OCI-LY7 (cell line): ENCODE results near the gene PPP1R37. TPM values are rescaled to one million over a fixed set of nuclear protein-coding genes. Genes with fewer than 3 reads are reported as not detected.

ENCODE experiments used
- BruUV-seq: library from RNA; stranded (reverse); fragments of 400-500 nt; replicated peaks from 2 replicates; lab custom pipeline; 2021; lab: Mats Ljungman, UMichigan
- CTCF ChIA-PET: fragments of 300-600 bp; sonication (Branson Sonifier 250); formaldehyde crosslinking; loops from one replicate; lab custom pipeline; 2022; ENCODE audit warnings: antibody characterized with exemption; ENCODE audit not compliant: unreplicated experiment; lab: Charles Lee
- POLR2A ChIA-PET: fragments of 300-600 bp; sonication (Branson Sonifier 250); formaldehyde crosslinking; loops from one replicate; lab custom pipeline; 2022; ENCODE audit warnings: antibody characterized with exemption; lab: Charles Lee
- DNase-seq: peaks from one replicate; pipeline ENCODE4 v3.0.0-alpha.2; 2015; ENCODE audit warnings: low spot score
- H2AFZ ChIP-seq: fragments of 200-600 bp; sonication (generic), shearing (Covaris generic); 2 replicates; pipeline ENCODE4 v1.6.1; 2014; ENCODE audit warnings: mild to moderate bottlenecking, antibody characterized with exemption, low read length, moderate library complexity
- H3K27ac ChIP-seq: fragments of 200-600 bp; sonication (generic); 2 replicates; pipeline ENCODE4 v1.5.1; 2014; ENCODE audit warnings: mixed run types, low read depth, mild to moderate bottlenecking, moderate library complexity, low read length, inconsistent platforms; ENCODE audit not compliant: poor library complexity, severe bottlenecking
- H3K36me3 ChIP-seq: fragments of 200-600 bp; sonication (generic); 2 replicates; pipeline ENCODE4 v1.6.1; 2014; ENCODE audit warnings: mild to moderate bottlenecking, antibody characterized with exemption, low read length, moderate library complexity, mixed read lengths; ENCODE audit not compliant: insufficient read depth
- H3K4me1 ChIP-seq: fragments of 200-600 bp; sonication (generic); 2 replicates; pipeline ENCODE4 v1.5.1; 2014; ENCODE audit warnings: mild to moderate bottlenecking, low read length; ENCODE audit not compliant: insufficient read depth, poor library complexity, severe bottlenecking
- H3K4me2 ChIP-seq: fragments of 200-600 bp; sonication (generic); 2 replicates; pipeline ENCODE4 v1.6.1; 2014; ENCODE audit warnings: mild to moderate bottlenecking, low read length
- H3K4me3 ChIP-seq: fragments of 200-600 bp; sonication (generic); 2 replicates; pipeline ENCODE4 v1.5.1; 2014; ENCODE audit warnings: mild to moderate bottlenecking, low read depth, low read length; ENCODE audit not compliant: poor library complexity, severe bottlenecking
- H3K79me2 ChIP-seq: fragments of 200-600 bp; sonication (generic); 2 replicates; pipeline ENCODE4 v1.6.1; 2016; ENCODE audit warnings: low read depth, mild to moderate bottlenecking, low read length, moderate library complexity, mixed read lengths; ENCODE audit not compliant: insufficient read depth
- H3K9me2 ChIP-seq: fragments of 200-600 bp; sonication (generic); 2 replicates; pipeline ENCODE4 v1.6.1; 2016; ENCODE audit warnings: mild to moderate bottlenecking, low read length, mixed read lengths; ENCODE audit not compliant: insufficient read depth
- H3K9me3 ChIP-seq: fragments of 200-600 bp; sonication (generic); 2 replicates; pipeline ENCODE4 v1.6.1; 2014; ENCODE audit warnings: mild to moderate bottlenecking, mixed run types, low read length, mixed read lengths
- H4K20me1 ChIP-seq: fragments of 200-600 bp; sonication (generic); 2 replicates; pipeline ENCODE4 v1.6.1; 2014; ENCODE audit warnings: mild to moderate bottlenecking, antibody characterized with exemption, low read length, moderate library complexity, mixed read lengths; ENCODE audit not compliant: insufficient read depth
- EZH2phosphoT487 ChIP-seq: fragments of 200-600 bp; sonication (generic); IDR thresholded peaks from 2 replicates; pipeline ENCODE4 v1.6.1; 2018; ENCODE audit warnings: low read depth, borderline replicate concordance, mild to moderate bottlenecking, mixed run types, antibody characterized with exemption, low read length, moderate library complexity, mixed read lengths
- intact Hi-C: fragments of 100-400 bp; cut with micrococcal nuclease; formaldehyde crosslinking; loops from one replicate; pipeline ENCODE4 v1.10.0; 2022; ENCODE audit not compliant: unreplicated experiment
- total RNA-seq, 2 experiments: library from RNA; depleted of rRNA in 1 of 2; stranded (reverse); fragments of >200 nt in 1 of 2; shearing (Covaris generic) in 1 of 2; gene quantifications; 2 replicates each; pipeline ENCODE4 v1.2.3, GENCODE V29; 2014 to 2022
- TF ChIP-seq, protein P1 (sequence below): fragments of 200-600 bp; sonication (generic); conservative IDR thresholded peaks from 2 replicates; pipeline ENCODE4 v1.5.1; 2014; ENCODE audit warnings: mild to moderate bottlenecking, antibody characterized with exemption, low read length, moderate library complexity, mixed read lengths

PPP1R37 gene
- total RNA-seq, 2 experiments from 2014 or later = 24.7 to 48.6 TPM

DNA sequence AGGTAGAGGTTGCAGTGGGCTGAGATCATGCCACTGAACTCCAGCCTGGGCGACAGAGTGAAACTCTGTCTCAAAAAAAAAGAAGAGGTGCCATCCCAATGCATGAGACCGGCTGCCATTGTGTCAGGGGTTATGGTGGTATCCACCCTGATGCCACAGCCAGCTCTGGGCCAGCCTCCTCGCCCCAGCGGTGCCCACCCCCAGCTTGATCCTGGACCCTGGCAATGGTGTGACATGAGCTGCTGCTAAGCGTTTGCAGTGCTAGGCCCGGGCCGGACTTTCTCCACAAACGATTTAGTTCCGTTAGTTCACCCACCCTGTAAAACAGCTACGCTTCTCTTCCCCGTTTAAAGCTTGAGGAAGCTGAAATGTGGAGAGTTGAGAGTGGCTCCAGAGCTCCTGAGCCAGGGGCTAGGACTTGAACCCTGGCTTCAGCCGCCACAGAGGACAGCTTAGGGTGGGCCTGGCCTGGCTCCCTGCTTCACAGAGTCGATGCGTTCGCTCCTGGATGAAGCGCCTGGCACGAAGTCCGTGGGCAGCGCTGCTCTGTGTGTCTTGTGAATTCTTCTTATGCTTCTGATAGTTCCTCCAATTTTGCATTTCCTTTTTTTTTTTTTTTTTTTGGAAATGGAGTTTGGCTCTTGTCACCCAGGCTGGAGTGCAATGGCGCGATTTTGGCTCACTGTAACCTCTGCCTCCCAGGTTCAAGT lies 42.4 kb downstream of the PPP1R37 start:
- ChIA-PET POLR2A (interaction anchor here (0.6 to 1.8 kb wide), 2 partner anchors 44 to 290 kb away, joined by 3 to 5 read pairs; no protein-coding TSS in a partner anchor), CTCF (interaction anchor here (0.6 kb wide), 2 partner anchors 44 to 245 kb away, joined by 3 to 5 read pairs; no protein-coding TSS in a partner anchor)
- BruUV-seq = no TSS peak
- Histone ChIP-seq H3K9me3 (no peaks in the 10 kb centered on the region), H3K4me1 (peaks cover 89% of the 10 kb centered on the region), H3K4me2 (peak overlapping the region; percentile 79), H3K79me2 (peaks cover 51% of the 10 kb centered on the region), H3K9me2 (no peaks in the 10 kb centered on the region), H3K4me3 (peak overlapping the region; percentile 40), H4K20me1 (no peaks in the 10 kb centered on the region), H3K36me3 (peaks cover 16% of the 10 kb centered on the region; the same call in 1 of the 2 replicates), H3K27ac (peak overlapping the region; percentile 98), H2AFZ (no peak overlapping the region)
- DNase-seq = no peak
- intact Hi-C loops = loop anchor here (5.0 kb wide), 1 partner anchor 138 kb away; no protein-coding TSS in a partner anchor
- TF ChIP-seq, protein P1, sequence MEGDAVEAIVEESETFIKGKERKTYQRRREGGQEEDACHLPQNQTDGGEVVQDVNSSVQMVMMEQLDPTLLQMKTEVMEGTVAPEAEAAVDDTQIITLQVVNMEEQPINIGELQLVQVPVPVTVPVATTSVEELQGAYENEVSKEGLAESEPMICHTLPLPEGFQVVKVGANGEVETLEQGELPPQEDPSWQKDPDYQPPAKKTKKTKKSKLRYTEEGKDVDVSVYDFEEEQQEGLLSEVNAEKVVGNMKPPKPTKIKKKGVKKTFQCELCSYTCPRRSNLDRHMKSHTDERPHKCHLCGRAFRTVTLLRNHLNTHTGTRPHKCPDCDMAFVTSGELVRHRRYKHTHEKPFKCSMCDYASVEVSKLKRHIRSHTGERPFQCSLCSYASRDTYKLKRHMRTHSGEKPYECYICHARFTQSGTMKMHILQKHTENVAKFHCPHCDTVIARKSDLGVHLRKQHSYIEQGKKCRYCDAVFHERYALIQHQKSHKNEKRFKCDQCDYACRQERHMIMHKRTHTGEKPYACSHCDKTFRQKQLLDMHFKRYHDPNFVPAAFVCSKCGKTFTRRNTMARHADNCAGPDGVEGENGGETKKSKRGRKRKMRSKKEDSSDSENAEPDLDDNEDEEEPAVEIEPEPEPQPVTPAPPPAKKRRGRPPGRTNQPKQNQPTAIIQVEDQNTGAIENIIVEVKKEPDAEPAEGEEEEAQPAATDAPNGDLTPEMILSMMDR = no peak
- no peak for TF ChIP-seq EZH2phosphoT487

DNA sequence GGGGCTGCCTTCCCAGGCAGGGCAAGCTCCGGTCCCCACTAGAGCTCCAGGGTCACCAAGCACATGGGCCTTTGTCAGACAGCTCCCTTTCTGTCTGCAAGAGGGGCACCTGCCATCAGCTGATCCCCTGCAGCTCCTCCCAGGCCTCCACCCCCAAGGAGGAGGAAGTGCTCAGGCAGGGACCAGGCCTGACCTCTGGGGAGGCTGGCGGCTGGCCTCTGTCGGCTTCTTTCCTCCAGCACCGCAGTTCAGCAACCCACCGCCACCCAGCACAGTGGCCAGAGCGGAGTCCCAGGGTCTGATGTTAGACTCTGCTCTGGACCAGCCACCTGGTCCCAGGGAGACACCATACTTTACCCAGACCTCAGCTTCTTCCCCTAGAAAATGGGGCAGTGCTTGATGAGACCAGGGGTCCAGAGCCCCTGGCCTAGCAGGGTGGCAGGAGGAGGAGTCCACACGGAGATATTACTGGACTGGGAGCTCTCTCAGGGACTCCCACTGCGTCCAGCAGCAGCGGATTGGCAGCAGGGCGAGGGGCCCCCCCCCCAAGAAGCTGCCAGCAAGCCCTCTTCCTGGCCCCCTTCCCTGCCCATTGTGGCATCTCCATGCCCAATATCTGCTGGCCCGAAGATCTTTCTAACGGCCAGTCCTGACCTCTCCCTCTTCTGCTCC lies 43.7 kb downstream of the PPP1R37 start:
- Histone ChIP-seq H4K20me1 (no peaks in the 10 kb centered on the region), H3K9me3 (no peaks in the 10 kb centered on the region), H3K4me2 (peak overlapping the region; percentile 79), H2AFZ (no peak overlapping the region), H3K79me2 (peaks cover 51% of the 10 kb centered on the region), H3K27ac (peak overlapping the region; percentile 98), H3K4me1 (peaks cover 76% of the 10 kb centered on the region), H3K4me3 (peak overlapping the region; percentile 61), H3K9me2 (no peaks in the 10 kb centered on the region), H3K36me3 (peaks cover 25% of the 10 kb centered on the region; the same call in 1 of the 2 replicates)
- DNase-seq = peak; percentile 76
- CTCF ChIA-PET = interaction anchor here (1.5 kb wide), 1 partner anchor 10 kb away, joined by 8 read pairs; no protein-coding TSS in a partner anchor
- POLR2A ChIA-PET = interaction anchor here (0.7 to 2.1 kb wide), 7 partner anchors 9 to 384 kb away, joined by 3 to 15 read pairs (median 4); partner anchors contain the start of genes BLOC1S3, PPP1R37 and TRAPPC6A
- TF ChIP-seq, protein P1 = no peak
- TF ChIP-seq EZH2phosphoT487 = no peak
- no TSS peak for BruUV-seq
- intact Hi-C loops = loop anchor here (1.0 to 5.0 kb wide), 3 partner anchors 42 to 139 kb away; partner anchors contain the start of genes BLOC1S3 and TRAPPC6A
